Suprapubic skin (tissue), 4 donors: Measurements from ENCODE around the gene HTD2. TPM values are rescaled to one million over a fixed set of nuclear protein-coding genes. Genes with fewer than 3 reads are reported as not detected.

ENCODE experiments used
- DNase-seq, 2 donors: peaks; one replicate each; pipeline ENCODE4 v3.0.0-alpha.2; 2019; ENCODE audit warnings: low spot score in 2 of 2
- H3K27ac ChIP-seq: fragments of 200-600 bp; sonication (generic); one replicate; pipeline ENCODE4 v1.5.1; 2019
- H3K27me3 ChIP-seq: fragments of 200-600 bp; sonication (generic); one replicate; pipeline ENCODE4 v1.5.1; 2019
- H3K36me3 ChIP-seq: fragments of 200-600 bp; sonication (generic); one replicate; pipeline ENCODE4 v1.5.1; 2019
- H3K4me1 ChIP-seq: fragments of 200-600 bp; sonication (generic); one replicate; pipeline ENCODE4 v1.5.1; 2019
- H3K4me3 ChIP-seq: fragments of 200-600 bp; sonication (generic); one replicate; pipeline ENCODE4 v1.5.1; 2019; ENCODE audit warnings: mild to moderate bottlenecking
- H3K9me3 ChIP-seq: fragments of 200-600 bp; sonication (generic); one replicate; pipeline ENCODE4 v1.5.1; 2019
- CTCF ChIP-seq, 2 donors: fragments of 200-600 bp in 1 of 2; fragments of 450-650 bp in 1 of 2; sonication (generic) in 1 of 2; IDR thresholded peaks; one replicate each; pipeline ENCODE4 v1.5.1; 2016 to 2019; ENCODE audit warnings: antibody characterized with exemption in 2 of 2, mild to moderate bottlenecking in 1 of 2, moderate library complexity in 1 of 2
- EP300 ChIP-seq: sonication (generic); formaldehyde crosslinking; IDR thresholded peaks from one replicate; pipeline ENCODE4 v1.6.1; 2017; ENCODE audit warnings: antibody characterized with exemption
- POLR2A ChIP-seq, 2 donors: fragments of 450-650 bp; IDR thresholded peaks; one replicate each; pipeline ENCODE4 v1.6.1; 2017; ENCODE audit warnings: antibody characterized with exemption in 2 of 2, mild to moderate bottlenecking in 2 of 2, moderate library complexity in 2 of 2
- POLR2AphosphoS5 ChIP-seq, 3 donors: sonication (generic); formaldehyde crosslinking; IDR thresholded peaks; one replicate each; pipeline ENCODE4 v1.6.1; 2017; ENCODE audit warnings: antibody characterized with exemption in 3 of 3
- WGBS: methylation state at CpG from one replicate; pipeline ENCODE4 v1.1.5; 2018; 5-methylcytosine and 5-hydroxymethylcytosine counted together
- total RNA-seq, 4 donors: library from RNA; depleted of rRNA; stranded (reverse); fragments of >200 nt; gene quantifications; one replicate each; pipeline ENCODE4 v1.1.0, GENCODE V29; 2016

The HTD2 gene
- total RNA-seq = 10 to 100 TPM; 10.9 to 14.4 (median 12.8) TPM

- TF ChIP-seq CTCF (IDR thresholded peaks at IDR 0.05) = peak; percentile 96 to 98
- TF ChIP-seq POLR2A (IDR thresholded peaks at IDR 0.05) = peak in 1 of 2 donors; percentile 83
- TF ChIP-seq EP300 = no peak
- TF ChIP-seq POLR2AphosphoS5 (IDR thresholded peaks at IDR 0.05) = peak in 2 of 3 donors; percentile 23 to 58
- DNase-seq = peak; percentile 99 to 100
- H3K9me3 ChIP-seq = no peaks in the 10 kb centered on the region
- peaks cover 15% of the 10 kb centered on the region for H3K36me3 ChIP-seq
- peaks cover 37% of the 10 kb centered on the region for H3K4me1 ChIP-seq
- H3K4me3 ChIP-seq = peak within 1 kb of the TSS; percentile 88
- no peaks in the 10 kb centered on the region for H3K27me3 ChIP-seq
- H3K27ac ChIP-seq = peak within 1 kb of the TSS; percentile 99
- 5% methylated on average over 50 of the region's 71 CpGs for WGBS
These were observed at the start of gene HTD2, which contains the start of gene RPP14 for GRCh38 chr3:58305882-58306711. Gene HTD2 (plus strand): TSS chr3:58306520. CDS start chr3:58317614, 11,094 bp downstream. Gene RPP14 (plus strand): TSS chr3:58306245. CDS start chr3:58310330, 4,085 bp downstream.

- H3K4me1 ChIP-seq = no peaks in the 10 kb centered on the region
- no peaks in the 10 kb centered on the region for H3K27me3 ChIP-seq
- 92% methylated on average over 10 of the region's 10 CpGs for WGBS
- no peak for DNase-seq
- TF ChIP-seq POLR2AphosphoS5 (IDR thresholded peaks at IDR 0.05) (no peak), EP300 (no peak), POLR2A (IDR thresholded peaks at IDR 0.05) (no peak), CTCF (IDR thresholded peaks at IDR 0.05) (no peak)
- H3K4me3 ChIP-seq = no peak overlapping the region
- peaks cover 33% of the 10 kb centered on the region for H3K36me3 ChIP-seq
- no peak overlapping the region for H3K27ac ChIP-seq
- H3K9me3 ChIP-seq = no peaks in the 10 kb centered on the region
These were observed 47.8 kb upstream of the HTD2 start for GRCh38 chr3:58258392-58259055.

GRCh38 chr3:58260261-58260731 is 46.0 kb upstream of the HTD2 start:
- H3K9me3 ChIP-seq = no peaks in the 10 kb centered on the region
- DNase-seq = no peak
- WGBS = 80% methylated on average over 6 of the region's 6 CpGs
- TF ChIP-seq CTCF (IDR thresholded peaks at IDR 0.05) (no peak), EP300 (no peak)
- H3K27ac ChIP-seq = no peak overlapping the region
- no peaks in the 10 kb centered on the region for H3K4me1 ChIP-seq
- H3K27me3 ChIP-seq = no peaks in the 10 kb centered on the region
- no peak overlapping the region for H3K4me3 ChIP-seq
- H3K36me3 ChIP-seq = peaks cover 33% of the 10 kb centered on the region

- H3K9me3 ChIP-seq = no peaks in the 10 kb centered on the region
- no peaks in the 10 kb centered on the region for H3K4me1 ChIP-seq
- no peak overlapping the region for H3K4me3 ChIP-seq
- 89% methylated on average over 6 of the region's 6 CpGs for WGBS
- H3K36me3 ChIP-seq = peaks cover 33% of the 10 kb centered on the region
- H3K27me3 ChIP-seq = no peaks in the 10 kb centered on the region
- no peak for TF ChIP-seq CTCF (IDR thresholded peaks at IDR 0.05)
- TF ChIP-seq POLR2AphosphoS5 (IDR thresholded peaks at IDR 0.05) = no peak
- no peak for TF ChIP-seq POLR2A (IDR thresholded peaks at IDR 0.05)
- TF ChIP-seq EP300 = no peak
- H3K27ac ChIP-seq = no peak overlapping the region
- no peak for DNase-seq
These were observed 45.6 kb upstream of the HTD2 start for GRCh38 chr3:58260733-58261132.
